Measurements from ENCODE around the gene COCH.
"Not testable (repeated sequence)": the region's sequence is repeated elsewhere in the genome, so short reads cannot be mapped to it uniquely, and the experiment has no call there.

Gene COCH

DNA sequence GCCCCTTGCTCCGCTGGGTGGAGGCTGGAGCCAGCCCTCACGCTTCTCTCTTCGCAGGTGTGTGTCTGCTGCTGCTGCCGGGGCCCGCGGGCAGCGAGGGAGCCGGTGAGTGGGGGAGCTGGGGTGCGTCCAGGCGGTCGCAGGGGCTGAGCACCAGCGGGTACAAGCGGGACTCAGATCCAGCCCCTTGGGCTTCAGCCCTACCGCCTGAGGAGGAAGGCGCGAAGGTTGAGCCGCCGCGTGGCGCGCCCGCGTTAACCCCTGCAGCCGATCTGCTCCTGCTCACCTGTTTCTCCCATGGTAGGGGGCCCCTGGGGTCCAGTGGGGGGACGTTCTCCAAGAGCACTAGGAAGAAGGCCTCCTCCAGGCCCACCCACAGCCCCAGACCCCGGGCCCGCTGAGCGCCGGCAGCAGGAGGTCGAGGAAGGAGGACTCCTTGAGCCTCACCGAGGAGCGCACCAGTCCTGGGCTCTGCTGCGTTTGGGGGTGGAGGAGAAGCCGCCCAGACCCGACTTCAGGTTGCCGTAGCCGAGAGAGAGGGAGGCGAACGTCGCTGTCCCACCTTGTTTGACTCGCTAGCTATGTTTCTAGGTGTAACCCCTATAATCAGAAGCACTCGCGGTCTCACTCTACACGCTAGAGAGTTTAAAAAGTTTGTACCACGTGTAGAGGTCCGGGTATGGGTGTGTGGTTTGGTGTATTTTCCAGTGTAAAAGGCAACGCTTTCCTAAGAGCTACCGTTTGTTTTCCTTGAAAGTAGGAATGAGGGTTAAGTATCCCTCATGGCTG, 834 bp downstream of the COCH start:
- in situ Hi-C loops (cut with HindIII; ENCODE audit: low sequenced_read_pairs) = no loop called here

GRCh38 chr14:30875788-30876053, 1.4 kb downstream of the COCH start:
- in situ Hi-C loops (cut with HindIII; ENCODE audit: low sequenced_read_pairs) = no loop called here

DNA sequence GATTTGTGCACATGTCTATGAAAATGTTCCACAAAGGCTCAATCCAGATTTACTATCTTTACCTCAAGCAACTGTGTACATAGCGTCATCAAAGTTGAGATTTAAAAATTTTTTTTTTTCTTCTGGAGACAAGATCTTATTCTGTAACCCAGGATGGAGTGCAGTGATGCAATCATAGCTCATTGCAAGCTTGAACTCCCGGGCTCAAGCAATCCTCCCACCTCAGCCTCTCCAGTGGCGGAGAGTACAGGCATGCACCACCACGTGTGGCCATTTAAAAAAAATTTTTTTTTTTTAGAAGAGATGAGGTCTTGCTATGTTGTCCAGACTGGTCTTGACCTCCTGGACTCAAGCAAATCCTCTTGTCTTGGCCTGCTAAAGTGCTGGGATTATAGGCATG, 2.3 kb downstream of the COCH start:
- in situ Hi-C loops (cut with HindIII; ENCODE audit: low sequenced_read_pairs) = no loop called here

DNA sequence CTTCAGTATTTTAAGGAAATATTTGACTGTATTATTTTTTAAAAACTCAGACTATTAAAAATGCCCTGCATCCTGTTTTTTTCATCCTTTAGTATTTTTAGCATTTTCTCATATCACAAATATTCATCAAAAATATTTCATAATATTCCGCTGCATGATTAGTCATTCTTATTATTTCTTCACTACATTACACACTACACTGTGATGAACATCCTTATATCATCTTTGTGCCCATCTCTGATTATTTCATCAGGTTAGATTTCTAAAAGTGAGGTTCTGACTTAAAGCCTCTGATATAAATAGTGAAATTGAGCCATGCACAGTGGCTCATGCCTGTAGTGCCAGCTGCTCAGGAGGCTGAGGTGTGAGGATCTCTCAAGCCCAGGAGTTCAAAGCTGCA, 8.1 kb downstream of the COCH start:
- in situ Hi-C loops (cut with HindIII; ENCODE audit: low sequenced_read_pairs) = no loop called here

- in situ Hi-C loops (cut with HindIII; ENCODE audit: low sequenced_read_pairs) = no loop called here
These were observed 9.3 kb downstream of the COCH start for GRCh38 chr14:30883508-30884294.

DNA sequence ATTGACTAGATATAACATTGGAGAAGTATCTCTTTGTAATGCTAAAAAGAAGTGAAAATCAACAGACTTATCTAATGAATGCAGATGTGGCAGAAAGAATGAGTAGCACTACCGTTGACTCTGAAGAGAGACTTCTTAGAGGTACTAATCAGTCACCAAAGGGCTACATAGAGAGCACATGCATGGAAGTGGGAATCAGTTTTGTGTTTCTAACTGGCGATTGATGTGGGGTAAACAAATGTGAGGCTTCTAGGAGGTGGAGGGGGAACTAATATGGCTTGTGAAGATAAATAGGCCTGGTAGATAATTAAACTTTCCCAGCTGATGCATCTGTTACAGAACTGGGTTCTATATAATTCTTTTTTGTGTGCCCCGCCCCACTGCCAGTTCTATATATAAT, 10.5 kb downstream of the COCH start:
- in situ Hi-C loops (cut with HindIII; ENCODE audit: low sequenced_read_pairs) = no loop called here

DNA sequence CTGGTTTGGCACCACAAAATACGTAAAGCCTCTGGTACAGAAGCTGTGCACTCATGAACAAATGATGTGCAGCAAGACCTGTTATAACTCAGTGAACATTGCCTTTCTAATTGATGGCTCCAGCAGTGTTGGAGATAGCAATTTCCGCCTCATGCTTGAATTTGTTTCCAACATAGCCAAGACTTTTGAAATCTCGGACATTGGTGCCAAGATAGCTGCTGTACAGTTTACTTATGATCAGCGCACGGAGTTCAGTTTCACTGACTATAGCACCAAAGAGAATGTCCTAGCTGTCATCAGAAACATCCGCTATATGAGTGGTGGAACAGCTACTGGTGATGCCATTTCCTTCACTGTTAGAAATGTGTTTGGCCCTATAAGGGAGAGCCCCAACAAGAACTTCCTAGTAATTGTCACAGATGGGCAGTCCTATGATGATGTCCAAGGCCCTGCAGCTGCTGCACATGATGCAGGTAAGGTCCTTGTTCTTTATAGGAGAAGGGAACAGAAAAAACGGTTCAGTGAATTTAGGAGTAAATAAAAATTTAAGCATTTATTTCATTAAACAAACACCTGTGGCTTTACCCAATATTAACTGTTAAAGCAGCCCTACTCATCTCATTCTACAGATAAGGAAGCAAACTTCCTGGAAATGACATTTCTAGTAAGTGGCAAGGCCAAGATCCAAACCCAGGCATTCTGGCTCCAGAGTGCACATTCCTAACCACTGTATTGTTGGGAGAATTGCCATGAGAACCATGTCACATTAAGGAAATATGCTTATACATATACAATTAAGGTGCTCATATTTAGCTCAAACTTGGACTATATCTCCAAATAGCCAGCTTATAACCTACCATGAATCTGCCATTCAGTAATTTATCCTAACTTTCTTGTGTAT, 11.7 kb downstream of the COCH start:
- in situ Hi-C loops (cut with HindIII; ENCODE audit: low sequenced_read_pairs) = no loop called here

DNA sequence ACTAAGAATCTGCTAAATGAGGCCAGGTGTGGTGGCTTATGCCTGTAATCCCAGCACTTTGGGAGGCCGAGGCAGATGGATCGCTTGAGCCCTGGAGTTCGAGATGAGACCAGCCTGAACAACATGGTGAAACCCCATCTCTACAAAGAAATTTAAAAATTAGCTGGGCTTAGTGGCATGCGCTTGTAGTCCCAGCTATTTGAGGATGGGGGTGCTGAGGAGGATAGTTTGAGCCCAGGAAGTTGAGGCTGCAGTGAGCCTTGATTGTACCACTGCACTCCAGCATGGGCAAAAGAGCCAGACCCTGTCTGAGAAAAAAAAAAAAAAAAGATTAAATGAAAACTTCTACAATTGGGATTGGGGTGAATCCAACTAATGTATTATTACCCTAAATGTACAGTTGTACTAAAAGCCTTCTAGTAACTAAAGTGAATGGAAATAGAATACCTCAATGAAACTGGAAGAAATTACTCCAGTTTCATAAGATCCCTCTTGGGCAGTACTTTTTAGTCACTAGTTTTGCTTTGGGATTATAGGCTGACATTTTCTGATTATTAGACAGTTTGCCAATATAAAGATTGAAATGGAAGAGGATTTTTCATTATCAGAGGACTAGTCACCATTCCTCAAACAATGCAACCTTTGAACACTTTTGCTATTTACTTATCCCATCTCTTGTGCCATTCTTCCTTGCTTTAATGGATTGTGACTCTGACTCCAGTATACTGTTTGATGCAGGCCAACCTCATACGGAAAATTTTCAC, 14.3 kb downstream of the COCH start:
- in situ Hi-C loops (cut with HindIII; ENCODE audit: low sequenced_read_pairs) = no loop called here

DNA sequence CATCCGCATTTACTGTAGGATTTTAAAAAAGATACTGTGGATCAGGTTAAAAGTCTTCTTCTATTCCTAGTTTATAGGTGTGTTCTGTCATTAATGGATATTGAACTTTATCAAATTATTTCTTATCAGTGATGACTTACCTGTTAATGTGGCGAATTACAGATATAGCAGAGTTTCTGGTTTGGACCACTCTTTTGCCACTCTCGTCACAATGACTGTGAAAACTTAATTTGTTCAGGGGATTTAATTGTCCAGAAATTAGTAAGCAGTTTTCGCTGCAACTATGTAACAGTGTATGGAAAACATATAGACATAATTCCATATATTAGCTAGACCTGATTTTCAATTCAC, 14.9 kb downstream of the COCH start:
- in situ Hi-C loops (cut with HindIII; ENCODE audit: low sequenced_read_pairs) = no loop called here

DNA sequence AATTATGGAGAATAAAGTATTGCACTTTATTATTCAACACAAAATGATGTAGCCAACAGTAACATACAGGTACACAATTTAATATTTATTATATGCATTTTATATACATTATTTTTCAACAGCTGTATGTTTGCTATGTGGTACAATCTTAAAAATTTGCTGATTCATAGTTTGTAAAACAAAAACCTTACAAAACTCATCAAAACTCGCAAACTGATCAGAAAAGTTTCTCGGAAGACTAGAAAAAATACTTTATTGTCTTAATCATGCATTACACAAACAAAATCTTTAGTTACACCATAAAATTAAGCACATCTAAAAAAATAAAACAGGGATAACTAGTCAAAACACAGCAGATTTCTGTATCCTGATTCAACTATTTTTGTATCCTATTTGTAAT, 19.5 kb downstream of the COCH start:
- in situ Hi-C loops (cut with HindIII; ENCODE audit: low sequenced_read_pairs) = no loop called here

GRCh38 chr14:30894923-30895515, 20.7 kb downstream of the COCH start:
- in situ Hi-C loops (cut with HindIII; ENCODE audit: low sequenced_read_pairs) = no loop called here

DNA sequence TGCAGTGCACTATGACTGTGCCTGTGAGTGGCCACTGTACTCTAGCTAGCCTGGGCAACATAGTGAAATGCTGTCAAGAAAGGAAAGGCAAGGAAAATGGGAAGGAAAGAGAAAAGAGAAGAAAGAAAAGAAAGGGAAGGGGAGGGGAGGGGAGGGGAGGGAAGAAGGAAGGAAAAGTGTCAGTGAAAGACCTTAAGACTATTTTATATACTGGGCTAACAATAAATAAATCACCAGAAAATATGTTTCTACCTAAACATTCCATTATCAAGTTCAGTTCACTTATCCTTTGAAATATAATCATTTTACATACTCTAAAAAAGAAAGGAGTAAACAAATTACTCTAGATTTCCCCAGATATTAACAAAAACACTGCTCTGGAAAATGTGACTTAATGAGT, 22.1 kb downstream of the COCH start:
- in situ Hi-C loops (cut with HindIII; ENCODE audit: low sequenced_read_pairs) = no loop called here

DNA sequence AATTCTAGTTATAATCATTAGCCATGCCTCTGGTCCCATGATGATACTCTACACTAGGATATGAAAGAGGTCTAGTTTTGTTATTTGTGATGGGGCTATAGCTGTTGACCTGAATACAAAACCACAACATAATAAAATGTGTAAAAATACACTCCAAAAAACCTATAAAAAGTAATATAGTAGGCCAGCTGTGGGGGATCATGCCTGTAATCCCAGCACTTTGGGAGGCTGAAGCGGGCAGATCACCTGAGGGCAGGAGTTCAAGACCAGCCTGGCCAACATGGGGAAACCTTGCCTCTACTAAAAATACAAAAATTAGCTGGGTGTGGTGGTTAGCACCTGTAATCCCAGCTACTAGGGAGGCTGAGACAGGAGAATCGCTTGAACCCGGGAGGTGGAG, 22.8 kb downstream of the COCH start:
- in situ Hi-C loops (cut with HindIII; ENCODE audit: low sequenced_read_pairs) = not testable (repeated sequence)

- in situ Hi-C loops (cut with HindIII; ENCODE audit: low sequenced_read_pairs) = no loop called here
These were observed 29.1 kb downstream of the COCH start for GRCh38 chr14:30903285-30904124.

- in situ Hi-C loops (cut with HindIII; ENCODE audit: low sequenced_read_pairs) = no loop called here
These were observed 32.6 kb downstream of the COCH start for GRCh38 chr14:30906752-30907658.

GRCh38 chr14:30907659-30908057, 33.3 kb downstream of the COCH start:
- in situ Hi-C loops (cut with HindIII; ENCODE audit: low sequenced_read_pairs) = no loop called here

DNA sequence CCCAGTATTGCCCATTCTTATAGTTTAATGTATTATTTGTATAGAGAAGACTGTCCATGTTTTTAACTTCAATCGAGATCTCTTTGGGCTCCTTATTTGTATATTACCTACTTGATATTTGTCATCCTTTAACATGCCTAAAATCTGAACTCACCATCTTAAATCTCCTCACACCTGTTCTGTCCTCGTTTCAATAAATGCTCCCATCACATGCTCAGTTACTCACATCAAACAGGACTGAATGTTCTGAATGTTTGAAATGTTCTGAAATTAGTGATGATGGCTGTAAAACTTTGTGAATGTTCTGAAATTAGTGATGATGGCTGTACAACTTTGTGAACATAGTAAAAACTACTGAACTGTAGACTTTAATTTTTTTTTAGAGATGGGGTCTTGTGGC, 34.5 kb downstream of the COCH start:
- in situ Hi-C loops (cut with HindIII; ENCODE audit: low sequenced_read_pairs) = no loop called here

- in situ Hi-C loops (cut with HindIII; ENCODE audit: low sequenced_read_pairs) = no loop called here
These were observed 40.5 kb downstream of the COCH start for GRCh38 chr14:30914812-30915211.

DNA sequence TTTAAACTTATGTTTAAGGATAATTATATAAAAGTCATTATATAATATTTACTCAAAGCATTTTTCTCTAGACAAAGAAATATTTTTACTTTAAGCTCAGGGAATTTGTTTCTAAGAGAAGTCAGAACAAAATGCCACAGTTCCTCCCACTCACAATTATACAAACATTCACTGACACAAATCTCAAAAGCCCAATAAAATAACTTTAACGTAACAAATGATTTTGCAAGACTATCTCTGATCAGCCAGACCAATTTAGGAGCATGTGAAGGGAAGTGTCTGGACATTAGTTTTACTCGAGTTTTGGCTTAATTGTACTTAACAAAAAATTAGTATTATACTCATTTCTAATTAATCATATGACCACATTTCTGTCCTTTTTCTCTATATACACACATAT, 41.2 kb downstream of the COCH start:
- in situ Hi-C loops (cut with HindIII; ENCODE audit: low sequenced_read_pairs) = no loop called here
